HG03097 (cell line): ENCODE results near the gene TET2.

Source experiments
- ATAC-seq: cut with Tn5 transposase; IDR thresholded peaks from one replicate; pipeline ENCODE4 v1.9.1; 2021; ENCODE audit not compliant: unreplicated experiment, low FRiP score

TET2 gene

GRCh38 chr4:105139646-105140045 is 7.0 kb upstream of the TET2 start:
- ATAC-seq: no peak

GRCh38 chr4:105140684-105141490 is 5.8 kb upstream of the TET2 start:
- ATAC-seq: no peak

- no peak for ATAC-seq
Observed at GRCh38 chr4:105145156-105145902, 1.3 kb upstream of the TET2 start.

GRCh38 chr4:105145903-105146275 is 787 bp upstream of the TET2 start:
- ATAC-seq: peak; percentile 18

GRCh38 chr4:105147016-105147552 is 408 bp downstream of the TET2 start:
- no peak for ATAC-seq

- no peak for ATAC-seq
Observed at GRCh38 chr4:105147553-105148161, 981 bp downstream of the TET2 start.

GRCh38 chr4:105148356-105148755 is 1.7 kb downstream of the TET2 start:
- no peak for ATAC-seq

GRCh38 chr4:105148776-105149175 is 2.1 kb downstream of the TET2 start:
- no peak for ATAC-seq

GRCh38 chr4:105149771-105150170 is 3.1 kb downstream of the TET2 start:
- no peak for ATAC-seq

- no peak for ATAC-seq
Observed at GRCh38 chr4:105150503-105150902, 3.8 kb downstream of the TET2 start.

GRCh38 chr4:105153749-105154148 is 7.1 kb downstream of the TET2 start:
- no peak for ATAC-seq

- no peak for ATAC-seq
Observed at GRCh38 chr4:105154576-105154975, 7.9 kb downstream of the TET2 start.

- ATAC-seq: no peak
Observed at GRCh38 chr4:105155426-105155825, 8.8 kb downstream of the TET2 start.

GRCh38 chr4:105158837-105159236 is 12.2 kb downstream of the TET2 start:
- ATAC-seq: no peak

GRCh38 chr4:105162123-105162796 is 15.6 kb downstream of the TET2 start:
- no peak for ATAC-seq

- ATAC-seq: no peak
Observed at GRCh38 chr4:105164548-105164947, 17.9 kb downstream of the TET2 start.

GRCh38 chr4:105166066-105166465 is 19.4 kb downstream of the TET2 start:
- ATAC-seq: no peak

GRCh38 chr4:105170711-105171110 is 24.0 kb downstream of the TET2 start:
- ATAC-seq: no peak

- ATAC-seq: no peak
Observed at GRCh38 chr4:105171912-105172311, 25.2 kb downstream of the TET2 start.

GRCh38 chr4:105174098-105174497 is 27.4 kb downstream of the TET2 start:
- ATAC-seq: no peak
